HuH-7 (cell line): ENCODE measurements around the gene RBM12.
A peak's percentile ranks its signal among the peaks of the same experiment; 100 is the strongest.

Experiments used
- DNase-seq: peaks from one replicate; pipeline ENCODE4 v3.0.0; 2011; ENCODE audit warnings: low spot score

Gene RBM12

DNA sequence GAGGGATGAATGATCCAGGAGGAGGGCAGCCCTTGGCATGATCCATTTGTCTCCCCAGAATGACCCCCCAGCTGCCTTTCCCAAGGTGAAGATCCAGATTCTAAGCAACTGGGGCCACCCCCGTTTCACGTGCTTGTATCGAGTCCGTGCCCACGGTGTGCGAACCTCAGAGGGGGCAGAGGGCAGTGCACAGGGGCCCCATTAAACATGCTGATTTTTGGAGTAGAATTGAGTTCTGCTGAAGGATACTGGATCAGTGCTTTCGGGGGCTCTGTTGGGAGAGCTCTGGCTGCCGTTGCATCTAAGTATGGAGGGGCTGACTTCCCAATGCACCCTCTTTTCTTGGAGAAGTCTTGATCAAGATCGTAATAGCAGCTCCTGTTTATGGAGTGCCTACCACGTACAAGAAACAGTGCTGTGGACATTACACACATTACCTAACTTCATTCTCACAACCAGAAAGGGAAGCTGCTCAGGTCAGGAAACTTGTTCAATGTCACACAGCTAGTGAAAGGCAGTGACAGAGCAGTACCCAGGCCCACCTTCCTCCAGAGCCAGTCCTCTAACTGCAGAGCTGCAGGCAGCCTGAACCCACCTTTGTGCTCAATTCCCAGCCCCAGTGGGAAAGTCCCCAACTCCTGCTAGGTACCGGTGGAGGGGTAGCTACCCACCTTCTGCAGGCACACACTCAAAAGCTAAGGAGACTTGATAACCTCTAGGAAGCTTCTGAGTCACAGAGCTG, 43.7 kb downstream of the RBM12 start:
- no peak for DNase-seq

DNA sequence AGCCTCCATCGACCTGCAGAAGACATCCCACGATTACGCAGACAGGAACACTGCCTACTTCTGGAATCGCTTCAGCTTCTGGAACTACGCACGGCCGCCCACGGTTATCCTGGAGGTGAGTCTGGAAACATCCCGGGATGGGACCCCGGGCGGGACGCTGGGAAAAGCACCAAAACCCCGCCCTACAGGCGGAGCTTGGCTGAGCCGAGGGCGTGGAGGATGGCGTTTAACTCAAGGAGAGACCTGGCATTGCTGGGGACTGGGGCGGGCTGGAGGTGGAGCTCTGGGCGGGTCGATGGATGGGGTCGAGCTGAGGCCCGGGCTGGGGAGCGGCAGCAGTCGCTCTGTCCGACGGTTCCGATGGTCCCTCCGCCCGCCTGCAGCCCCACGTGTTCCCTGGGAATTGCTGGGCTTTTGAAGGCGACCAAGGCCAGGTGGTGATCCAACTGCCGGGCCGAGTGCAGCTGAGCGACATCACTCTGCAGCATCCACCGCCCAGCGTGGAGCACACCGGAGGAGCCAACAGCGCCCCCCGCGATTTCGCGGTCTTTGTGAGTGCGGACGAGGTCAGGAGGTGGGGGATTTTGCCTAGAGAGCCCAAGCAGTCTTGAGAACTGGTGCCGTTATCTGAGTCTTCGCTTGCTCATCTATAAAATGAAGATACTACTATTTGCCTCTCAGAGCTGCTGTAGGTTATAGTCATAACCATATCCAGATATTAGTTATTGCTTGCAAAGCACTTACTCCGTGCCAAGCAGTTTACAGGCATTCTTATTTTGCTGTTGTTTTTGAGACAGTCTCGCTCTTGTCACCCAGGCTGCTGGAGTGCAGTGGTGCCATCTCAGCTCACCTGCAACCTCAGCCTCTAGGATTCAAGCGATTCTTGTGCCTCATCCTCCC, 45.3 kb downstream of the RBM12 start:
- peak; percentile 99 for DNase-seq

- DNase-seq, result no peak
Observed at GRCh38 chr20:35618263-35619131, 46.2 kb downstream of the RBM12 start.

DNA sequence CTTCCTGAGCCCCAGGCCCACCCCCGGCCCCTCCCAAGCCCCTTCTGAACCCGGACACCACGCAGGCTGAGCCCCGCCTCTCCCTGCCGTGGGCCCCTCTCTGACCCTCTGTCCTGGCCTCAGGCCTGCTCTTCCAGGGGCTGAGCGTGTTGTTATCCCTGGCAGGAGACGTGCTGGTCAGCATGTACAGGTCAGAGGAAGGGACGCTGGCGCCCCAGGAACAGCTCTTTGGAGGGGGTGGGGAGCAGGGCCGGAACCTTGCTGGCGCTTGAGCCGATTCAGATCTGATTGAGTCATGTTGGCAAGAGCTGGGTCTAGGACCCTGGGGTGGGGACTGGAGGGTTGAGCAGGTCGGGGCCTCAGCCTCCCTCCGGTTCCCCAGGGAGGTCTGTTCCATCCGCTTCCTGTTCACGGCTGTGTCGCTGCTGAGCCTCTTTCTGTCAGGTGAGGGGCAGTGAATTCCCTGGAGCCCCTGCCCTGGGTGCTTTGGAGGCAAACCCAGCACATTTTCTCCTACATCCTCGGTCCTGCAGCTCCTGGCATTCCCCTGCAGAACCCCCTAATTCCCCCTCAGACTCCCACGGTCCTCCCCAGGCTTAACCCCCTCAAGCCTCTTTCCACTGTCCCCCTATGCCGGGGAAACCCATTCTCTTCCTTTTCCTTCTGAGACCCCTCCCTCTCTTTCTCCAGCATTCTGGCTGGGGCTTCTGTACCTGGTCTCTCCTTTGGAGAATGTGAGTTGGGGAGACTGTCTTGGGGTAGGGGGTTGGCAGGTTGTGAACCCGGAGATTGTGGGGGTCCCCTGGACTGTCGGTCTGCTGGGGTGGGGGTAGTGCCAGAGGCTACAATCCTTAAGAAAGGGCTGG, 47.1 kb downstream of the RBM12 start:
- peak; percentile 95 for DNase-seq

DNA sequence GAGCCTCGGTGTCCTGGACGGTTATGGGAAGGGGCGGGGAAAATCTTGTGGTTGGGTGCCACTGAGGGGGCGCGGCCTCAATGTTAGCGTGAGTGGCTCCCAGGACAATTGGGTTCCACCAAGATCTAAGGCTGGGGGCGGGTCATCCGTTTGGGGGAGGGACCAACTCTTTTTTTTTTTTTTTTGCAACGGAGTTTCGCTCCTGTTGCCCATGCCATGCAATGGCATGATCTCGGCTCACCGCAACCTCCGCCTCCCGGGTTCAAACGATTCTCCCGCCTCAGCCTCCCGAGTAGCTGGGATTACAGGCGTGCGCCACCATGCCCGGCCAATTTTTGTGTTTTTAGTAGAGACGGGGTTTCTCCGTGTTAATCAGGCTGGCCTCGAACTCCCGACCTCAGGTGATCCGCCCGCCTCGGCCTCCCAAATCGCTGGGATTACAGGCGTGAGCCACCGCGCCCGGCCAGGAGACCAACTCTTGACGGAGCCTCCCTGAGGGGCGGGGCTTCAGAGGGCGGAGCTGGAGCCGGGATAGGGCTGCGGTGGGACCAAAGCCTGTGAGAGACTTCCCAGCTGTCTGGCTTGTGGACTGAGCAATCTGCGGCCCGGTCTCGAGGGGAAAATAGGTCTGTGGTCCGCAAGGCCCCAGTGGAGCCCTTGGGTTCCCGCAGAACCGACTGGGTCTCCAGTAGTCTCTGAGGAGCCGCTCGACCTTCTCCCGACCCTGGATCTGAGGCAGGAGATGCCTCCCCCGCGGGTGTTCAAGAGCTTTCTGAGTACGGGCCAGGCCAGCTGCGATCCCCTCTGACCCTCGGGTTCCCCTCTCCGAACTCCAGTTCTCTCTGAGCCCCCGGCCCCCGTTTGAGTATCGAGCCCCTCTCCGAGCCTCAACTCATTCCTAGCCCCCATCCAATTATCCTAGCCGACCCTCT, 48.0 kb downstream of the RBM12 start:
- DNase-seq, result peak; percentile 95

DNA sequence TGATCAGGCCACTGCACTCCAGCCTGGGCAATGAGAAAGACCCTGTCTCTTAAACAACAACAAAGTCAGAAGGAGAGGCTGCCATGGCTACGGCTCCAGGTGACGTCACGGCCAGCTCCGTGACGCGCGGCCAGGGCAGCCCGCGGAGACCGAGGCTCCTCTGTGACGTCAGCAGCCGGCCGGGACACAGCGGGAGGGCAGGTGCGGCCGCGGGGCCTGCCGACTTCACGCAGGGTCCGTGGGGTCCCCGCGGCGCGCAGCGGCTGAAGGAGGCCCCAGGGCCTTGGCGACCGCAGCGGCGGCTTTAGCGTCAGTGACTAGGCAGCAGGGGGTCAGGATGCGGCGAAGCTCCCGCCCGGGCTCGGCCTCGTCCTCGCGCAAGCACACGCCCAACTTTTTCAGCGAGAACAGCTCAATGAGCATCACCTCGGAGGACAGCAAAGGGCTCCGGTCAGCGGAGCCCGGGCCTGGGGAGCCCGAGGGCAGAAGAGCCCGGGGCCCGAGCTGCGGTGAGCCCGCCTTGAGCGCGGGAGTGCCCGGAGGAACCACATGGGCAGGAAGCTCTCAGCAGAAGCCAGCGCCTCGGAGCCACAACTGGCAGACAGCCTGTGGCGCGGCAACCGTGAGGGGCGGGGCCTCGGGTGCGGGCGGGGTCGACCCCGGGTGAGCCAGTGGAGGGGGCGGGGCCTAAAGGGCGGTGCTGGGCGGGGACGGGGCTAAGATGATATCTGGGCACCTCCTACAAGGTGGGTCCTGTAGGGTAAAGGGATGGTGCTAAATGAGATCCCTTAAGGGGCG, 48.8 kb downstream of the RBM12 start, which contains the start of gene SPAG4:
TSS of gene SPAG4 (plus strand) at position 163 of the 798 bp plus-strand sequence. CDS start at position 338, 175 bp downstream.
- peak; percentile 99 for DNase-seq

GRCh38 chr20:35611482-35611881, 53.2 kb downstream of the RBM12 start:
- DNase-seq, result no peak

- no peak for DNase-seq
Observed at GRCh38 chr20:35610833-35611427, 53.8 kb downstream of the RBM12 start.

DNA sequence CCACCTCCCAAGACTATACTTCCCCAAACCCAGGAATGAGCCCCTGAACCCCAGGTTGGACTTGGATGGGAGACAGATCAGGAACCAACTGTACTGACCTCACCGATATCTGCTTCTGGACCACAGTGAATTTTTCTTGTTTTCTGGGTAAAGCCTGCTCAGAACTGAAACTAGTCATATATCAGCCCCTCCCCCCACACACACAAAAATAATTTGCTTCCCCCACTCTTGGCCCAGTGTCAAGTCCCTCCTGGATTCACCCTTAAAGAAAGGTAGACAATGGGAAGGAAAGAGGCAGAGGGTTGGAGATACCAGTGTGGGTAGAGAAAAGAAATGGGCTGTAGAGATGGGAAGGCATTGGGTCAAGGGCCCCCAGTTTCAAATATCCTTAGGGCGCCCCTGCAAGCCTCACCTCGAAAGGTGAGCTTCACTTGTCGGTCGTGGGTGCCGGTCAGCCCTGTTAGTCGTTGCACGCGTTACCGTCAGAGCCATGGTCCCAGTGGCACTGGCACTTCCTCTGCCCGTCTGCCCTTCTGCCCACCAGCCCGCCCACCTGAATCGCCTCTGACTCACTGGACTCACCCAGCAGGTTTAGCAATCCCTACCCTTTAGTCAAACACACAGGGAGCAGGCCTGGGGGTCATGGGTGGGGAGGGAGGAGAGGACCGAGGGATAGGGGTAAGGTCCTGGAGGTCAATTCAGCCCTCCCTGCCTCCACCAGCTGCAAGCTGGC, 57.5 kb downstream of the RBM12 start:
- DNase-seq, result no peak

DNA sequence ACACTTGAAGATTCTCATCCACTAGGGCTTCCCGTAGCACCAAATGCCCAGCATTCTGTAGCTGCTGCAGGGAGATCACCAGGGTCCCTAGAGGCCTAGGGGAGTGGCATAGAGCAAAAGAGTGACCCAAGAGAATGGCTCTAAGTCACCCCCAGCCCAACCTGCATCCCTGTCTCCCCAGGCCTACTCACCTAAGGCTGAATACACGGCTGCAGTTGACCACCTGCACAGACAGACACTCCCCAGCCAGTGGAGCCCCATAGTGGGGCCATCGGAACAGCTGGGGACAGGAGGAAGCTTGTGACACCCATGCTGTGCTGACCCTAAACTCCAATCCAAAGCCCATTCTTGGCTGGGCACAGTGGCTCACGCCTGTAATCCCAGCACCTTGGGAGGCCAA, 58.6 kb downstream of the RBM12 start:
- no peak for DNase-seq

- DNase-seq, result peak; percentile 75
Observed at GRCh38 chr20:35604449-35604747, 60.3 kb downstream of the RBM12 start.

- no peak for DNase-seq
Observed at GRCh38 chr20:35603695-35604448, 60.8 kb downstream of the RBM12 start.

GRCh38 chr20:35602851-35603495, 61.7 kb downstream of the RBM12 start:
- no peak for DNase-seq

DNA sequence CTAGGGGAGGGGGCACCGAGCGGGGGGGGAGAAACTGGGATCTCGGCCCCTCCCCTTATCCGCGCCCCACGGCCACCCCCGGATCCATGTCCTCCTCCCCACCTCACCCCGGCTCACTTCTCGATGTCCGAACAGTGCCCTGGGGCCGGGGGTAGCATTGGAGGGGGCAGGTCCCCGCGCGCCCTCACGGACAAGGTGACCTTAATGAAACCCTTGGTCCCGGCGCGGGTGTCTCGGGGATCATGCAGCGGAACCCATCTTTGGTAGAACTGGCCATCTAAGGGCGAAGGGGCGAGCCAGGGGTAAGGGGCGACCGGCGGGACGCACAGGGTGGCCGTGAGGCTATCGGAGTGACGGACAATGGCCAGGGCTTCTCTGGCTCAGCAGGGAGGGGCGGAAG, 62.7 kb downstream of the RBM12 start:
- no peak for DNase-seq

GRCh38 chr20:35600993-35601973, 63.4 kb downstream of the RBM12 start:
- DNase-seq, result peak; percentile 88
